Ishikawa (cell line): ENCODE data around the gene FCN2.

ENCODE experiments used
- CEBPB ChIP-seq: IDR thresholded peaks from 2 replicates; pipeline ENCODE4 v1.6.1; 2012
- CREB1 ChIP-seq: IDR thresholded peaks from 2 replicates; pipeline ENCODE4 v1.6.1; 2012; ENCODE audit warnings: low read depth
- EGR1 ChIP-seq: IDR thresholded peaks from 2 replicates; pipeline ENCODE4 v1.6.1; 2012
- EP300 ChIP-seq: IDR thresholded peaks from 2 replicates; pipeline ENCODE4 v1.6.1; 2012; ENCODE audit warnings: borderline replicate concordance
- FOXM1 ChIP-seq: IDR thresholded peaks from 2 replicates; pipeline ENCODE4 v1.6.1; 2012; ENCODE audit warnings: low read depth, borderline replicate concordance
- NFIC ChIP-seq: IDR thresholded peaks from 2 replicates; pipeline ENCODE4 v1.6.1; 2012
- RAD21 ChIP-seq: IDR thresholded peaks from 2 replicates; pipeline ENCODE4 v1.6.1; 2012; ENCODE audit warnings: low read depth
- TAF1 ChIP-seq: IDR thresholded peaks from 2 replicates; pipeline ENCODE4 v1.6.1; 2012; ENCODE audit warnings: low read depth, mild to moderate bottlenecking
- TCF12 ChIP-seq: IDR thresholded peaks from 2 replicates; pipeline ENCODE4 v1.6.1; 2012; ENCODE audit warnings: low read depth
- TEAD4 ChIP-seq: IDR thresholded peaks from 2 replicates; pipeline ENCODE4 v1.6.1; 2012
- YY1 ChIP-seq: IDR thresholded peaks from 2 replicates; pipeline ENCODE4 v1.6.1; 2012; ENCODE audit warnings: low read depth
- ZBTB7A ChIP-seq: IDR thresholded peaks from 2 replicates; pipeline ENCODE4 v1.6.1; 2012; ENCODE audit warnings: low read depth
- TF ChIP-seq, protein P1 (sequence below): IDR thresholded peaks from 2 replicates; pipeline ENCODE4 v1.6.1; 2012
- TF ChIP-seq, protein P2 (sequence below): IDR thresholded peaks from 2 replicates; pipeline ENCODE4 v1.6.1; 2012
- TF ChIP-seq, protein P3 (sequence below): IDR thresholded peaks from 2 replicates; pipeline ENCODE4 v1.6.1; 2012; ENCODE audit warnings: low read depth, mild to moderate bottlenecking

Gene FCN2

DNA sequence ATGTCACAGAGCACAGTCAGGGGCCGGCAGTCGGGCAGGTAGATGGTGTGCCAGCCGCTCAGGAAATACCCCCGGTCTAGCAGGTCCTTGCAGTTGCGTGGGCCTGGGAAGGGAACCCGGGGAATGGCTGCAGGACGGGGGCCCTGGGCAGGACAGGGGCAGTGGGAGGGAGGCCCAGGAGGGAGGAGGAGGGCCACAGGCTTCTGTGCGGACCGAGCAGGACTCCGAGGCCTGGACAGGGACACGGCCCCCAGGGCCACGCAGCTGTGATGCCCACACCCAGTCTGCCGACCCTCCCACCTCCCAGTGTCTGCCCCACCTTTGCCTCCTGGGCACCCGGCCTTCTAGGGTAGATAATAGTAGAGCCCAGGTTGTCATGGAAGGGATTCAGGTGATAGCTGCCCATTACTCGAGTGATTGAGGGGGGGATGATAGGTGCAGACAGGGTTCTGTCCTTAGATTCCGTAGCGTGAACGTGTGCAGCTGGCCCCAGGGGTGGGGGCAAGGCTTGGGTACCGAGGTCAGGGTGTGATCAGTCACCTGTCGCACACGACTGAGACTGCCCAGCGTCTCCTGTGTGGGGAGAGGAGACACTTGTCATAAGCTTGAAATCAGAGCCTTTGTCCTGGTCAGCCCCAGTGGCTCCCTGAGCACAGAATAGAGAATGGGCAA is 32.6 kb downstream of the FCN2 start:
- TF ChIP-seq, protein P1, sequence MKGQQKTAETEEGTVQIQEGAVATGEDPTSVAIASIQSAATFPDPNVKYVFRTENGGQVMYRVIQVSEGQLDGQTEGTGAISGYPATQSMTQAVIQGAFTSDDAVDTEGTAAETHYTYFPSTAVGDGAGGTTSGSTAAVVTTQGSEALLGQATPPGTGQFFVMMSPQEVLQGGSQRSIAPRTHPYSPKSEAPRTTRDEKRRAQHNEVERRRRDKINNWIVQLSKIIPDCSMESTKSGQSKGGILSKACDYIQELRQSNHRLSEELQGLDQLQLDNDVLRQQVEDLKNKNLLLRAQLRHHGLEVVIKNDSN = no peak
- TF ChIP-seq EP300 (no peak), FOXM1 (no peak), NFIC (no peak), TEAD4 (no peak), CEBPB (no peak), YY1 (no peak), RAD21 (no peak), CREB1 (no peak), TCF12 (no peak), ZBTB7A (no peak), TAF1 (no peak), EGR1 (no peak)
- TF ChIP-seq, protein P2, sequence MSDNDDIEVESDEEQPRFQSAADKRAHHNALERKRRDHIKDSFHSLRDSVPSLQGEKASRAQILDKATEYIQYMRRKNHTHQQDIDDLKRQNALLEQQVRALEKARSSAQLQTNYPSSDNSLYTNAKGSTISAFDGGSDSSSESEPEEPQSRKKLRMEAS = no peak
- TF ChIP-seq, protein P3, sequence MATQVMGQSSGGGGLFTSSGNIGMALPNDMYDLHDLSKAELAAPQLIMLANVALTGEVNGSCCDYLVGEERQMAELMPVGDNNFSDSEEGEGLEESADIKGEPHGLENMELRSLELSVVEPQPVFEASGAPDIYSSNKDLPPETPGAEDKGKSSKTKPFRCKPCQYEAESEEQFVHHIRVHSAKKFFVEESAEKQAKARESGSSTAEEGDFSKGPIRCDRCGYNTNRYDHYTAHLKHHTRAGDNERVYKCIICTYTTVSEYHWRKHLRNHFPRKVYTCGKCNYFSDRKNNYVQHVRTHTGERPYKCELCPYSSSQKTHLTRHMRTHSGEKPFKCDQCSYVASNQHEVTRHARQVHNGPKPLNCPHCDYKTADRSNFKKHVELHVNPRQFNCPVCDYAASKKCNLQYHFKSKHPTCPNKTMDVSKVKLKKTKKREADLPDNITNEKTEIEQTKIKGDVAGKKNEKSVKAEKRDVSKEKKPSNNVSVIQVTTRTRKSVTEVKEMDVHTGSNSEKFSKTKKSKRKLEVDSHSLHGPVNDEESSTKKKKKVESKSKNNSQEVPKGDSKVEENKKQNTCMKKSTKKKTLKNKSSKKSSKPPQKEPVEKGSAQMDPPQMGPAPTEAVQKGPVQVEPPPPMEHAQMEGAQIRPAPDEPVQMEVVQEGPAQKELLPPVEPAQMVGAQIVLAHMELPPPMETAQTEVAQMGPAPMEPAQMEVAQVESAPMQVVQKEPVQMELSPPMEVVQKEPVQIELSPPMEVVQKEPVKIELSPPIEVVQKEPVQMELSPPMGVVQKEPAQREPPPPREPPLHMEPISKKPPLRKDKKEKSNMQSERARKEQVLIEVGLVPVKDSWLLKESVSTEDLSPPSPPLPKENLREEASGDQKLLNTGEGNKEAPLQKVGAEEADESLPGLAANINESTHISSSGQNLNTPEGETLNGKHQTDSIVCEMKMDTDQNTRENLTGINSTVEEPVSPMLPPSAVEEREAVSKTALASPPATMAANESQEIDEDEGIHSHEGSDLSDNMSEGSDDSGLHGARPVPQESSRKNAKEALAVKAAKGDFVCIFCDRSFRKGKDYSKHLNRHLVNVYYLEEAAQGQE = no peak

DNA sequence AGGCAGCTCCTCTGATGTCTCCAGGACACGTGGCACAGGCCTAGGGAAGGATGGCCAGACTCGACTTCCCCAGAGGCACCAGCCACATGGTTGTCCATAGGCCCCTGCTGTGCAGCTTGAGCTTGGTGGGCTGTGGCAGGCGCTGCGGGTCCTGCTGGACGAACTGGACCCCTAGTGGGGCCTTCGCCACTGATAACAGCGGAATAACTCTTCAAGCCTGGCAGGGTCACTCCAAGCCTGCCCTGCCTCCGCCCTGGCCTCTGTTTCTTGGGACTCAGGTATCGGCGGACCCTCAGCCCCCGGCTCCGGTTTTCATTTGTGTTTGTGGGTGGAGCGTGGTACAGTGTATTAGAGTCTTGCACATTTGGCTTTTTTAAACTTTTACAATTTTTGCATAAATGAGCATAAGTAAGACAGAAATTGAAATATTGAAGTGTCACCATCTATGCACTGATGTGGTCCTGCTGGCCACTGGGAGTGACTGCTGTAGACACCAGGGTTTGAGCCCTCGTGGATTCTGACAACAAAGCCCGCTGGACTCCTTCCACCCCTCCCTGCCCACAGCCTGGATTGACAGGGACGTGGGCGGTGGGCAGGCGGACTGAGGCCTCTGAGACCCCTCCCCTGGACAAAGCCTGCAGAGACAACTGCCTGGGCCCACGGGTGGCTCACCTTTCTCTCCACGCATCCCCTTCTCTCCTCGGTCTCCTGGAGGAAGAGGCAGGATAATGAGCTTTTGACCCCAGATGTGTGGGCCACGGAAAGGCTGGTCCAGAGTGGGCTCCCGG is 33.3 kb downstream of the FCN2 start:
- TF ChIP-seq EGR1 (no peak), CEBPB (no peak), YY1 (no peak), EP300 (no peak), RAD21 (no peak), NFIC (no peak)

DNA sequence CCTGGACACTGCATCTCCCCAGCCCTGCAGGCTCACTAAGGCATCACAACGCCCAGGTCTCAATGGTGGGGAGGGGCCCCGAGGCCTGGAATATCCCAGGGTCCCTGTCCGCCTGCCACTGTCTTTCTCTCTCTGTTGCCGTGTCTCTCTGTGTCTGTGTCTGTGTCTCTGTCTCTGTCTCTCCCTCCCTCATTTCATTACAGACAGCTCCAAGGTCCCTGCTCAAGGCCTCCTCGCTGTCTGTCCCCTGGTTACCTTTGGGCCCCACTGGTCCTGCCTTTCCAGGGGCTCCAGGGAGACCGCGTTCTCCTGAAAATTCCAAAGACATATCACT is 33.9 kb downstream of the FCN2 start:
- TF ChIP-seq EP300 (no peak), RAD21 (no peak), ZBTB7A (no peak), CREB1 (no peak), CEBPB (no peak), YY1 (no peak), TEAD4 (no peak), TAF1 (no peak), NFIC (no peak), FOXM1 (no peak), TCF12 (no peak), EGR1 (no peak)
- TF ChIP-seq, protein P2 = no peak
- TF ChIP-seq, protein P1 = no peak
- TF ChIP-seq, protein P3 = no peak

DNA sequence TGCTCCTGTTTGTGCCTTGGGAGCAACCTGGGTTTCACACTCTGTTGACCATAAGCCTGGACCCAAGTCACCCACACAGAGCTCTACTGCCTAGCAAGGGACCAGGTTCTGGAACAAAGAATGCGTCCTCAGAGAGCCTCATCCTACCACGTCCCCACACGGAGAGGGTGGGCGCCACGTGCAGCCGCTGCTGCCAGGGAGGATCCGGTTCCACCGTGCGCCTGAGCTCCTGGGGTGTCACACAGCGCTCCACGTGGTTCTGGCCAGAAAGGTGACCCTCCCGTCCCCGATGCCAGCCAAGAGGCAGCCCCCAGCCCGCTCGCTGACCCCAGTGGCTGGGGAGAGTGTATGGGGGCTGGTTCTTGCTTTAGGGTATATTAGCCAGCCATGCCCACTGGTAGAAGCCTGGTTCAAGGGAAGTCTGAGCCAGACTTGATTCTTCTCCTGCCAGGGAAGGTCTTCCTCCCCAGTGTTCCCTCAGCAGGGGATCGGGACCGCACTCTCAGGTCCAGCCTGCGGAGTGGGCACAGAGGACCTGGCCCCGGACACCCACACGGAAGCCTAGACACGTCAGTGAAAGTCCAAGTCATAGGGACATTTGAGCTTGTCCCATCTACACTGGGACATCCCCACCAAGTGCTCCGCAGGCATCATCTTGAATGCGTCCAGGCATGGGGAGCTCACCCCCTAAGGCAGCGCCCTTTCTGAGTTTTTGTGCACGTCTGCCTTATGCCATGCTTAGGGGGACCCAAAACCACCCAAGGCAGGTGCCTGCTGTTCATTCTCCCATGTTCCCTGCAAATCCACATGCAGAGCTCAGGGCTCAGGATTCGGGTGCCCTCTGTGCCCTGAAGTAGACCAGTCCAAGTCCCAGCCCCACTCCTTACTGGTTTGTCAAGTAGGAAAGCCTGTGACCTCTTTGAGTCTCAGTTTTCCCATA is 34.7 kb downstream of the FCN2 start:
- TF ChIP-seq, protein P3 = no peak
- TF ChIP-seq EGR1 = no peak
- TF ChIP-seq TAF1 = no peak
- TF ChIP-seq CREB1 = no peak
- TF ChIP-seq FOXM1 = no peak
- no peak for TF ChIP-seq NFIC
- TF ChIP-seq, protein P2 = no peak
- TF ChIP-seq RAD21 = no peak
- no peak for TF ChIP-seq ZBTB7A
- TF ChIP-seq CEBPB = no peak
- no peak for TF ChIP-seq TCF12
- no peak for TF ChIP-seq TEAD4
- TF ChIP-seq EP300 = no peak
- TF ChIP-seq, protein P1 = no peak
- no peak for TF ChIP-seq YY1
